Ovary (tissue), 9 donors: ENCODE results near the gene LAMC1. TPM values are rescaled to one million over a fixed set of nuclear protein-coding genes. Genes with fewer than 3 reads are reported as not detected.

Experiments
- DNase-seq, 5 donors: peaks; one replicate each; pipeline ENCODE4 v3.0.0-alpha.2; 2019 to 2020
- H3K27ac ChIP-seq, 2 donors: fragments of 200-600 bp; one replicate each; pipeline versions ENCODE4 v1.5.1 to v1.8.0; 2019 to 2022
- H3K27me3 ChIP-seq: fragments of 200-600 bp; one replicate; pipeline ENCODE4 v1.8.0; 2022
- H3K36me3 ChIP-seq: fragments of 200-600 bp; sonication (generic); one replicate; pipeline ENCODE4 v1.5.1; 2019
- H3K4me1 ChIP-seq: one replicate; pipeline ENCODE4 v1.8.1; 2013; ENCODE audit warnings: mild to moderate bottlenecking, moderate library complexity; ENCODE audit not compliant: insufficient read depth
- H3K4me3 ChIP-seq: fragments of 200-600 bp; sonication (generic); one replicate; pipeline ENCODE4 v1.5.1; 2017
- H3K9me3 ChIP-seq, 2 donors: fragments of 200-600 bp in 1 of 2; sonication (generic) in 1 of 2; one replicate each; pipeline versions ENCODE4 v1.5.1 to v1.8.1; 2013 to 2019; ENCODE audit warnings: mild to moderate bottlenecking in 1 of 2, moderate library complexity in 1 of 2
- EP300 ChIP-seq: sonication (generic); formaldehyde crosslinking; IDR thresholded peaks from one replicate; pipeline ENCODE4 v1.6.1; 2017; ENCODE audit warnings: antibody characterized with exemption
- POLR2A ChIP-seq: fragments of 450-650 bp; IDR thresholded peaks from one replicate; pipeline ENCODE4 v1.6.1; 2017; ENCODE audit warnings: antibody characterized with exemption, mild to moderate bottlenecking, moderate library complexity
- WGBS, 3 donors: extraction: QIAGEN DNeasy Blood & Tissue Kit in 1 of 3; methylation state at CpG; one replicate each; pipeline versions ENCODE4 v1.1.5 to v1.1.7; 2013 to 2017; 5-methylcytosine and 5-hydroxymethylcytosine counted together
- intact Hi-C, 4 donors: fragments of 100-400 bp; cut with DNase I; formaldehyde crosslinking; loops; one replicate each; pipeline versions ENCODE4 v1.11.0 to v1.15.1; 2022 to 2023
- polyA plus RNA-seq, 2 donors: library from polyadenylated mRNA; stranded (reverse); fragments of 200-250 nt in 1 of 2; fragments of 350-450 nt in 1 of 2; fragmentation: Illumina TruSeq in 1 of 2; extraction: RNeasy Lipid Tissue Mini Kit (QIAGEN cat#74804) in 1 of 2; gene quantifications; one replicate each; pipeline ENCODE4 v1.2.3, GENCODE V29; 2013 to 2014
- total RNA-seq, 7 donors: library from RNA; depleted of rRNA in 2 of 7; stranded (reverse); fragments of >200 nt in 2 of 7; fragmentation: NEBNext Ultra II Directional in 3 of 7; extraction: Animal tissue kit (Norgen Biotek cat#: 25700) in 3 of 7; gene quantifications; one replicate each; pipeline versions ENCODE4 v1.1.0 to v1.2.4, GENCODE V29; 2016 to 2023
- TF ChIP-seq, protein P1 (sequence below), 3 donors: fragments of 450-650 bp in 2 of 3; fragments of 200-600 bp in 1 of 3; IDR thresholded peaks; one replicate each; pipeline versions ENCODE4 v1.5.1 to v1.8.0; 2016 to 2022; ENCODE audit warnings: antibody characterized with exemption in 3 of 3, mild to moderate bottlenecking in 1 of 3
- donor health status: DM: no; HTN: no; CAD: no; lungs with moderate emphysema.
- donor health status: DM: no; HTN: no; CAD: no.
- donor health status: Bipolar disorder and iron deficiency.
- donor health status: DM: yes; HTN: yes; CAD: no.
- donor health status: DM: no; HTN: no; CAD: no.
- donor health status: DM: yes; HTN: yes; CAD: no.

The LAMC1 gene
- total and polyA plus RNA-seq, 9 donors = 51.3 to 205 (median 85.2) TPM

DNA sequence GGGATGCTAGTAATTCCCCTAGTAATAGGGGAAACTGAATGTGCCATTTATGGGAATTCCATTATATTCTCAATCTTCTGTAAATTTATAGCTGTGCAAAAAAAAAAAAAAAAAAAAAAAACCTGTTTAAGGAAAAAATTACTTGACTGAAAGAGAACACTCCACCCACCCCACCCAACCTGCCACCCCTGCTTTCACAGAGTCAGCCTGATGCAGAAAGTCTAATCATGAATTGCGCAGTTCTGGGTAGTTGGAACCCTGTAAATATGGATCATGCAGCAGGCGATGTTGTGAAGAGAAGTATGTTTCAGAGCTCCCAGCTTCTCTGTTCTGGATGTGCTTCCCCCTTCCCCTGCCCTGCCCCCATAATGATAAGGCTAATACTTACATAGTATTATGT, 143.2 kb downstream of the LAMC1 start:
- no peak for DNase-seq
- Histone ChIP-seq H3K36me3 (no peaks in the 10 kb centered on the region), H3K4me3 (no peak overlapping the region), H3K4me1 (no peaks in the 10 kb centered on the region), H3K27ac (no peak overlapping the region), H3K27me3 (no peaks in the 10 kb centered on the region), H3K9me3 (no peaks in the 10 kb centered on the region)
- 95 to 99% (median 98%) methylated on average over 2 of the region's 2 CpGs for WGBS, 3 donors
- TF ChIP-seq POLR2A (no peak), EP300 (no peak)
- TF ChIP-seq, protein P1, sequence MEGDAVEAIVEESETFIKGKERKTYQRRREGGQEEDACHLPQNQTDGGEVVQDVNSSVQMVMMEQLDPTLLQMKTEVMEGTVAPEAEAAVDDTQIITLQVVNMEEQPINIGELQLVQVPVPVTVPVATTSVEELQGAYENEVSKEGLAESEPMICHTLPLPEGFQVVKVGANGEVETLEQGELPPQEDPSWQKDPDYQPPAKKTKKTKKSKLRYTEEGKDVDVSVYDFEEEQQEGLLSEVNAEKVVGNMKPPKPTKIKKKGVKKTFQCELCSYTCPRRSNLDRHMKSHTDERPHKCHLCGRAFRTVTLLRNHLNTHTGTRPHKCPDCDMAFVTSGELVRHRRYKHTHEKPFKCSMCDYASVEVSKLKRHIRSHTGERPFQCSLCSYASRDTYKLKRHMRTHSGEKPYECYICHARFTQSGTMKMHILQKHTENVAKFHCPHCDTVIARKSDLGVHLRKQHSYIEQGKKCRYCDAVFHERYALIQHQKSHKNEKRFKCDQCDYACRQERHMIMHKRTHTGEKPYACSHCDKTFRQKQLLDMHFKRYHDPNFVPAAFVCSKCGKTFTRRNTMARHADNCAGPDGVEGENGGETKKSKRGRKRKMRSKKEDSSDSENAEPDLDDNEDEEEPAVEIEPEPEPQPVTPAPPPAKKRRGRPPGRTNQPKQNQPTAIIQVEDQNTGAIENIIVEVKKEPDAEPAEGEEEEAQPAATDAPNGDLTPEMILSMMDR (IDR thresholded peaks at IDR 0.05) = no peak
- intact Hi-C loops = no loop called here

- Histone ChIP-seq H3K4me3 (no peak overlapping the region), H3K9me3 (no peaks in the 10 kb centered on the region), H3K27me3 (no peaks in the 10 kb centered on the region), H3K36me3 (no peaks in the 10 kb centered on the region), H3K27ac (no peak overlapping the region), H3K4me1 (no peaks in the 10 kb centered on the region)
- TF ChIP-seq EP300 = no peak
- TF ChIP-seq, protein P1 (IDR thresholded peaks at IDR 0.05) = no peak
- intact Hi-C loops = no loop called here
- 12 to 21% (median 12%) methylated on average over 1 of the region's 1 CpG for WGBS, 3 donors
- no peak for DNase-seq
Measured at GRCh38 chr1:183167676-183168075, 144.5 kb downstream of the LAMC1 start.

GRCh38 chr1:183168308-183168707, 145.1 kb downstream of the LAMC1 start:
- no peak for TF ChIP-seq POLR2A
- no peak for TF ChIP-seq EP300
- TF ChIP-seq, protein P1 (IDR thresholded peaks at IDR 0.05) = no peak
- Histone ChIP-seq H3K9me3 (no peaks in the 10 kb centered on the region), H3K4me1 (no peaks in the 10 kb centered on the region), H3K4me3 (no peak overlapping the region), H3K27me3 (no peaks in the 10 kb centered on the region), H3K27ac (no peak overlapping the region), H3K36me3 (no peaks in the 10 kb centered on the region)
- 50 to 66% (median 56%) methylated on average over 3 of the region's 3 CpGs for WGBS, 3 donors
- DNase-seq = no peak
- intact Hi-C loops = no loop called here

- no peaks in the 10 kb centered on the region for H3K4me1 ChIP-seq
- H3K36me3 ChIP-seq = no peaks in the 10 kb centered on the region
- H3K27me3 ChIP-seq = no peaks in the 10 kb centered on the region
- H3K27ac ChIP-seq = no peak overlapping the region
- H3K4me3 ChIP-seq = no peak overlapping the region
- TF ChIP-seq POLR2A (no peak), EP300 (no peak)
- TF ChIP-seq, protein P1 (IDR thresholded peaks at IDR 0.05) = no peak
- WGBS, 3 donors = 72 to 82% (median 79%) methylated on average over 2 of the region's 2 CpGs
- H3K9me3 ChIP-seq = no peaks in the 10 kb centered on the region
- no peak for DNase-seq
- intact Hi-C loops = no loop called here
Measured at GRCh38 chr1:183173828-183174227, 150.6 kb downstream of the LAMC1 start.

- intact Hi-C loops = no loop called here
Measured at GRCh38 chr1:183175631-183176030, 152.4 kb downstream of the LAMC1 start.

More at GRCh38 chr1:183175631-183176030, 152.4 kb downstream of the LAMC1 start:
- no peak for DNase-seq
- WGBS, 3 donors = 89 to 97% (median 92%) methylated on average over 1 of the region's 1 CpG
- Histone ChIP-seq H3K4me3 (no peak overlapping the region), H3K9me3 (no peaks in the 10 kb centered on the region), H3K4me1 (peaks cover 3% of the 10 kb centered on the region), H3K27me3 (no peaks in the 10 kb centered on the region), H3K27ac (no peak overlapping the region), H3K36me3 (no peaks in the 10 kb centered on the region)
- TF ChIP-seq, protein P1 (IDR thresholded peaks at IDR 0.05) = no peak
- TF ChIP-seq POLR2A (no peak), EP300 (no peak)
